ENCODE data around the gene RCOR2. TPM values are rescaled to one million over a fixed set of nuclear protein-coding genes. Genes with fewer than 3 reads are reported as not detected.

RCOR2 gene
- total RNA-seq, 1 experiment from 2014 or later: 77.4 TPM

- peaks cover 60% of the 10 kb centered on the region for H3K36me3 Mint-ChIP-seq
Observed at GRCh38 chr11:63901660-63902059, 15.3 kb downstream of the RCOR2 start.

GRCh38 chr11:63897459-63898146 is 19.4 kb downstream of the RCOR2 start:
- CTCF ChIA-PET: interaction anchor here (0.8 to 1.1 kb wide), 3 partner anchors 9 to 59 kb away, joined by 3 to 4 read pairs (median 3); partner anchors contain the start of gene MARK2

More at GRCh38 chr11:63901660-63902059, 15.3 kb downstream of the RCOR2 start:
- no peak for TF ChIP-seq ETV6 (CRISPR knock-in tag; IDR thresholded peaks at IDR 0.05)
- no peak for TF ChIP-seq TP53 (CRISPR knock-in tag; IDR thresholded peaks at IDR 0.05)
- TF ChIP-seq CBFB (CRISPR knock-in tag; IDR thresholded peaks at IDR 0.05; ENCODE audit: low read depth): no peak
- no peak for TF ChIP-seq ZNF138 (CRISPR knock-in tag; conservative IDR thresholded peaks at IDR 0.05)
- no peak for TF ChIP-seq SMAD4 (CRISPR knock-in tag; IDR thresholded peaks at IDR 0.05)
- no peak for TF ChIP-seq MAX (CRISPR knock-in tag; IDR thresholded peaks at IDR 0.05)
- Mint-ChIP-seq H3K4me1 (peaks cover 14% of the 10 kb centered on the region), H3K27me3 (ENCODE audit: low read depth) (no peaks in the 10 kb centered on the region), H3K4me3 (no peak overlapping the region), H3K9me3 (no peaks in the 10 kb centered on the region), H3K27ac (no peak overlapping the region; the same call in 1 of the 2 replicates)
- no peak for DNase-seq (ENCODE audit: low spot score)
- POLR2A ChIA-PET: no interaction called here
- ATAC-seq: peak; percentile 51; the same call in 1 of the 2 replicates
- CTCF ChIA-PET: interaction anchor here (1.0 to 1.5 kb wide), 3 partner anchors 11 to 54 kb away, joined by 3 to 5 read pairs (median 5); no protein-coding TSS in a partner anchor

GRCh38 chr11:63896071-63896470 is 20.9 kb downstream of the RCOR2 start:
- H3K27me3 Mint-ChIP-seq (ENCODE audit: low read depth): no peaks in the 10 kb centered on the region
- CTCF ChIA-PET: interaction anchor here (1.1 kb wide), 1 partner anchor 57 kb away, joined by 3 read pairs; the partner anchor contains the start of gene MARK2
- no peak for DNase-seq (ENCODE audit: low spot score)
- H3K36me3 Mint-ChIP-seq: peaks cover 55% of the 10 kb centered on the region
- ATAC-seq: no peak
- peak overlapping the region; percentile 57; the same call in 1 of the 2 replicates for H3K27ac Mint-ChIP-seq
- H3K9me3 Mint-ChIP-seq: no peaks in the 10 kb centered on the region
- POLR2A ChIA-PET: no interaction called here
- no peak overlapping the region for H3K4me3 Mint-ChIP-seq
- H3K4me1 Mint-ChIP-seq: peaks cover 2% of the 10 kb centered on the region; the same call in 1 of the 2 replicates
- TF ChIP-seq ZNF317 (CRISPR knock-in tag; IDR thresholded peaks at IDR 0.05; ENCODE audit: borderline replicate concordance, low read depth): no peak
- no peak for TF ChIP-seq PRDM15 (CRISPR knock-in tag; IDR thresholded peaks at IDR 0.05)

More at GRCh38 chr11:63897459-63898146, 19.4 kb downstream of the RCOR2 start:
- Mint-ChIP-seq H3K4me1 (no peaks in the 10 kb centered on the region), H3K27ac (no peak overlapping the region), H3K27me3 (ENCODE audit: low read depth) (no peaks in the 10 kb centered on the region), H3K4me3 (no peak overlapping the region), H3K36me3 (peaks cover 63% of the 10 kb centered on the region), H3K9me3 (no peaks in the 10 kb centered on the region)
- DNase-seq (ENCODE audit: low spot score) (no peak), ATAC-seq (no peak)
- POLR2A ChIA-PET: no interaction called here
- no peak for TF ChIP-seq ZNF423 (CRISPR knock-in tag; IDR thresholded peaks at IDR 0.05)
- no peak for TF ChIP-seq NFATC4 (CRISPR knock-in tag; IDR thresholded peaks at IDR 0.05)
- TF ChIP-seq ZNF425 (CRISPR knock-in tag; conservative IDR thresholded peaks at IDR 0.05): no peak
- no peak for TF ChIP-seq SMAD3 (CRISPR knock-in tag; IDR thresholded peaks at IDR 0.05; ENCODE audit: borderline replicate concordance)
- TF ChIP-seq GABPB1 (CRISPR knock-in tag; IDR thresholded peaks at IDR 0.05): no peak
- no peak for TF ChIP-seq ELF4 (CRISPR knock-in tag; IDR thresholded peaks at IDR 0.05; ENCODE audit: low read depth)
- no peak for TF ChIP-seq TEAD1 (CRISPR knock-in tag; IDR thresholded peaks at IDR 0.05)
- TF ChIP-seq EMX1 (CRISPR knock-in tag; IDR thresholded peaks at IDR 0.05): no peak
- no peak for TF ChIP-seq MXD4 (CRISPR knock-in tag; IDR thresholded peaks at IDR 0.05; ENCODE audit: borderline replicate concordance)
- TF ChIP-seq JAZF1 (CRISPR knock-in tag; IDR thresholded peaks at IDR 0.05): no peak
- no peak for TF ChIP-seq E2F5 (CRISPR knock-in tag; IDR thresholded peaks at IDR 0.05)
- no peak for TF ChIP-seq E2F1 (CRISPR knock-in tag; IDR thresholded peaks at IDR 0.05)
